Sigmoid colon (tissue), 7 donors: ENCODE results near the gene HS3ST6. TPM values are rescaled to one million over a fixed set of nuclear protein-coding genes. Genes with fewer than 3 reads are reported as not detected.
"Not testable (repeated sequence)": the region's sequence is repeated elsewhere in the genome, so short reads cannot be mapped to it uniquely, and the experiment has no call there.

Source experiments
- DNase-seq: peaks from one replicate; pipeline ENCODE4 v3.0.0-alpha.2; 2019
- H3K27ac ChIP-seq, 4 donors: fragments of 200-600 bp; sonication (generic); one replicate each; pipeline ENCODE4 v1.5.1; 2016 to 2019; ENCODE audit warnings: mild to moderate bottlenecking in 1 of 4
- H3K27me3 ChIP-seq, 3 donors: fragments of 200-600 bp; sonication (generic); one replicate each; pipeline ENCODE4 v1.5.1; 2019; ENCODE audit warnings: mild to moderate bottlenecking in 1 of 3
- H3K36me3 ChIP-seq, 4 donors: fragments of 200-600 bp; sonication (generic); one replicate each; pipeline ENCODE4 v1.5.1; 2016 to 2019
- H3K4me1 ChIP-seq, 4 donors: fragments of 200-600 bp; sonication (generic); one replicate each; pipeline ENCODE4 v1.5.1; 2017 to 2019
- H3K4me3 ChIP-seq, 4 donors: fragments of 200-600 bp; sonication (generic); one replicate each; pipeline ENCODE4 v1.5.1; 2017 to 2019; ENCODE audit warnings: mild to moderate bottlenecking in 2 of 4, moderate library complexity in 1 of 4
- H3K9me3 ChIP-seq, 4 donors: fragments of 200-600 bp in 3 of 4; sonication (generic) in 3 of 4; one replicate each; pipeline versions ENCODE4 v1.5.1 to v1.6.1; 2013 to 2019
- EP300 ChIP-seq, 4 donors: sonication (generic); formaldehyde crosslinking; IDR thresholded peaks; one replicate each; pipeline ENCODE4 v1.6.1; 2017; ENCODE audit warnings: antibody characterized with exemption in 4 of 4
- POLR2A ChIP-seq, 2 donors: fragments of 450-650 bp; IDR thresholded peaks; one replicate each; pipeline ENCODE4 v1.6.1; 2016; ENCODE audit warnings: antibody characterized with exemption in 2 of 2, mild to moderate bottlenecking in 2 of 2, moderate library complexity in 2 of 2
- POLR2AphosphoS5 ChIP-seq, 4 donors: sonication (generic); formaldehyde crosslinking; IDR thresholded peaks; one replicate each; pipeline ENCODE4 v1.6.1; 2017; ENCODE audit warnings: antibody characterized with exemption in 4 of 4
- WGBS, 2 donors: extraction: QIAGEN DNeasy Blood & Tissue Kit; methylation state at CpG; one replicate each; pipeline ENCODE4 v1.1.7; 2013; 5-methylcytosine and 5-hydroxymethylcytosine counted together
- intact Hi-C: fragments of 100-400 bp; cut with DNase I; formaldehyde crosslinking; loops from one replicate; pipeline ENCODE4 v1.15.1; 2023
- polyA plus RNA-seq, 3 donors: library from polyadenylated mRNA; stranded (reverse); fragments of 200-250 nt; gene quantifications; one replicate each; pipeline ENCODE4 v1.2.3, GENCODE V29; 2013
- total RNA-seq, 4 donors: library from RNA; depleted of rRNA; stranded (reverse); fragments of >200 nt; gene quantifications; one replicate each; pipeline ENCODE4 v1.1.0, GENCODE V29; 2016
- TF ChIP-seq, protein P1 (sequence below), 4 experiments: fragments of 450-650 bp in 3 of 4; fragments of 200-600 bp in 1 of 4; IDR thresholded peaks; one replicate each; pipeline ENCODE4 v1.5.1; 2016 to 2019; ENCODE audit warnings: antibody characterized with exemption in 4 of 4, mild to moderate bottlenecking in 3 of 4, moderate library complexity in 2 of 4
- donor health status: healthy with polysubstance abuse.
- donor health status: Bipolar disorder and iron deficiency.
- donor health status: healthy.

The HS3ST6 gene
- total and polyA plus RNA-seq, 7 donors = 0.09 to 6.0 TPM; not detected in 5

DNA sequence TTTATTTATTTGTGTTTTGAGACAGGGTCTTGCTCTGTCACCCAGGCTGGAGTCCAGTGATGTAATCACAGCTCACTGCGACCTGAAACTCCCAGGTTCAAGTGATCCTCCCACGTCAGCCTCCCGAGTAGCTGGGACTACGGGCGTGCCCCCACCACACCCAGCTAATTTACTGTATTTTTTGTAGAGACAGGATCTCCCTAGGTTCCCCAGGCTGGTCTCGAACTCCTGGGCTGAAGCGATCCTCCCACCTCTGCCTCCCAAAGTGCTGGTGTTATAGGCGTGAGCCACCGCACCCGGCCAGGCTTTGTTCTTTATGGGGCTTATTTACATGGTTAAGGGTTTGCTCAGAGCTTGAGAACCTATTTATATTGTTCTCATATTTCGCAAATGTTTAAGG lies 40.4 kb downstream of the HS3ST6 start:
- Histone ChIP-seq H3K4me3 (no peak overlapping the region), H3K27me3 (peaks cover 0 to 50% (median 30%) of the 10 kb centered on the region in 3 donors), H3K9me3 (no peaks in the 10 kb centered on the region), H3K4me1 (no peaks in the 10 kb centered on the region), H3K27ac (no peak overlapping the region), H3K36me3 (no peaks in the 10 kb centered on the region)
- TF ChIP-seq EP300 (IDR thresholded peaks at IDR 0.05) (no peak), POLR2A (IDR thresholded peaks at IDR 0.05) (no peak), POLR2AphosphoS5 (IDR thresholded peaks at IDR 0.05) (no peak)
- TF ChIP-seq, protein P1, sequence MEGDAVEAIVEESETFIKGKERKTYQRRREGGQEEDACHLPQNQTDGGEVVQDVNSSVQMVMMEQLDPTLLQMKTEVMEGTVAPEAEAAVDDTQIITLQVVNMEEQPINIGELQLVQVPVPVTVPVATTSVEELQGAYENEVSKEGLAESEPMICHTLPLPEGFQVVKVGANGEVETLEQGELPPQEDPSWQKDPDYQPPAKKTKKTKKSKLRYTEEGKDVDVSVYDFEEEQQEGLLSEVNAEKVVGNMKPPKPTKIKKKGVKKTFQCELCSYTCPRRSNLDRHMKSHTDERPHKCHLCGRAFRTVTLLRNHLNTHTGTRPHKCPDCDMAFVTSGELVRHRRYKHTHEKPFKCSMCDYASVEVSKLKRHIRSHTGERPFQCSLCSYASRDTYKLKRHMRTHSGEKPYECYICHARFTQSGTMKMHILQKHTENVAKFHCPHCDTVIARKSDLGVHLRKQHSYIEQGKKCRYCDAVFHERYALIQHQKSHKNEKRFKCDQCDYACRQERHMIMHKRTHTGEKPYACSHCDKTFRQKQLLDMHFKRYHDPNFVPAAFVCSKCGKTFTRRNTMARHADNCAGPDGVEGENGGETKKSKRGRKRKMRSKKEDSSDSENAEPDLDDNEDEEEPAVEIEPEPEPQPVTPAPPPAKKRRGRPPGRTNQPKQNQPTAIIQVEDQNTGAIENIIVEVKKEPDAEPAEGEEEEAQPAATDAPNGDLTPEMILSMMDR (IDR thresholded peaks at IDR 0.05) = no peak
- peak; percentile 29 for DNase-seq
- intact Hi-C loops = no loop called here
- 13 to 49% methylated on average over 11 of the region's 11 CpGs for WGBS, 2 donors

DNA sequence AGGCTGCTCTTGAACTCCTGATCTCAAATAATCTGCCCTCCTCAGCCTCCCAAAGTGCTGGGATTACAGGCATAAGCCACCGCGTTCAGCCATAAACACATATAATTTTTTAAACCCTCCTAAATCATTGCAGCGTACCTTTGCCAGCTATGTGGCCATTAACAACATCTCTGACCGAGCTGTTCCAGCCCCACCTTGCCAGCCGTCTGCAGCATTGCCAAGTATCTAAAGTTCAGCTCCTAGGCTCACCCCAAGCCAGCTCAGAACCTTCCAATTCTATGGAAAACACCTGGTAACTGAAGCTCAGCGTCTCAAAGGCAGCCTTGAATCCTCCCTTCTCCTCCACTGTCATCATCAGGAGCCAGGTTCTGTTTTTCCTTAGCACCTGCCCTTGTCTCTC lies 41.1 kb downstream of the HS3ST6 start:
- intact Hi-C loops = no loop called here
- peaks cover 0 to under 1% (median 0%) of the 10 kb centered on the region in 4 donors for H3K9me3 ChIP-seq
- 13 to 38% methylated on average over 6 of the region's 6 CpGs for WGBS, 2 donors
- peak; percentile 11 for DNase-seq
- no peak for TF ChIP-seq POLR2AphosphoS5 (IDR thresholded peaks at IDR 0.05)
- TF ChIP-seq, protein P1 (IDR thresholded peaks at IDR 0.05) = no peak
- no peak overlapping the region for H3K27ac ChIP-seq
- peaks cover 0 to 58% (median 37%) of the 10 kb centered on the region in 3 donors for H3K27me3 ChIP-seq
- no peak overlapping the region for H3K4me3 ChIP-seq
- no peaks in the 10 kb centered on the region for H3K36me3 ChIP-seq
- H3K4me1 ChIP-seq = peaks cover 0 to 5% (median 2%) of the 10 kb centered on the region in 4 donors

DNA sequence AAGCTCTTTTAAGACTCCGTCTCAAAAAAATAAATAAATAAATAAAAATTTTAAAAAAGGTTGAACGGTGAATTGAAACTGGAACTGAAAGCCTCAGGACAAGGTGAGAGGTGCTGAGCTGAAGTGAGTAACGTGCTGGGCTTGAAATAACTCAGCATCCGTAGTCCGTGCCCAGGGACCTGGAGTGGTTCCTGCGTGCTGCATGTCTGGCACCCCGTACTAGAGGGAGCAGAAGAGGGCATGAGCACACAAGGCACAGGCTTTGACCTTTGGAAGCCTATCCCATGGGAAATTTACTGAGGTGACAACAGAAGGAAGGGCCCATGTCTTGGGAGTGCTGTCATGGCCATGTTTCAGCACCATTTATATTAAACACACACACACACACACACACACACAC lies 41.7 kb downstream of the HS3ST6 start:
- DNase-seq = peak; percentile 20
- Histone ChIP-seq H3K4me3 (no peak overlapping the region), H3K4me1 (peaks cover 0 to 8% (median 3%) of the 10 kb centered on the region in 4 donors), H3K27me3 (peaks cover 3 to 62% (median 43%) of the 10 kb centered on the region in 3 donors), H3K27ac (no peak overlapping the region), H3K36me3 (no peaks in the 10 kb centered on the region), H3K9me3 (peaks cover 0 to 3% (median 0%) of the 10 kb centered on the region in 4 donors)
- 72% methylated on average over 7 of the region's 7 CpGs for WGBS, 2 donors
- TF ChIP-seq, protein P1 (IDR thresholded peaks at IDR 0.05) = no peak
- TF ChIP-seq POLR2A (IDR thresholded peaks at IDR 0.05) (no peak), POLR2AphosphoS5 (IDR thresholded peaks at IDR 0.05) (no peak), EP300 (IDR thresholded peaks at IDR 0.05) (no peak)
- intact Hi-C loops = no loop called here

DNA sequence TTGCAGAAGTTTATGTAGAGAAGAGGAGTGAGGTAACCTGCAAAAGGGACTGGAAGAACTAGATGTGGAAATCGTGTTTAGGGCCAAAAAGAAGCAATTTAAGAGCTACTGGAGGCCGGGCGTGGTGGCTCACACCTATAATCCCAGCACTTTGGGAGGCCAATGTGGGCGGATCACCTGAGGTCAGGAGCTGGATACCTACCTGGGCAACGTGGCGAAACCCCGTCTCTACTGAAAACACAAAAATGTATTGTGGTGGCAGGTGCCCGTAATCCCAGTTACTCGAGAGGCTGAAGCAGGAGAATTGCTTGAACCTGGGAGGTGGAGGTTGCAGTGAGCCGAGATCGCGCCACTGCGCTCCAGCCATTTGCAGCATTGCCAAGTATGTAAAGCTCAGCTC lies 42.1 kb downstream of the HS3ST6 start:
- H3K4me1 ChIP-seq, H3K27ac ChIP-seq, intact Hi-C loops, H3K9me3 ChIP-seq, H3K4me3 ChIP-seq, H3K36me3 ChIP-seq: not testable (repeated sequence)
- peaks cover 3 to 62% (median 43%) of the 10 kb centered on the region in 3 donors for H3K27me3 ChIP-seq
- DNase-seq = peak; percentile 8
- WGBS, 2 donors = 76 to 84% methylated on average over 13 of the region's 13 CpGs

DNA sequence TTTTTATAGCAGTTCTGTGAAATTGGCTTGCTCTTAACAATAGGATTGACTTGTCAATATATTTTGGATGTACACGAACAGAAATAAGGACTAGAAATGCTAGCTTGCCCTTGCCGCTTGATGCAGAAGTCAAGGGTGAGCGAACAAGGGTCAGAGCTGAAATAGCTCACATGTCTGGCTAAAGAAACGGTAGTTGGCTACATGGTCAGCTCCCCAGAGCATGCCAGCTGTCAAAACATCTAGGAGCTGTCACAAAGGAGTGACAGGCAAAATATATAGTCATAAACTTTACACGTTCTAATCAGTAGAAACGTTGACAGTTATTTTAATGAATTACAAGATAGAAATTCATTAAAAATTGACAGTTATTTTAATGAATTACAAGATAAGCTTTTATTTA lies 43.4 kb downstream of the HS3ST6 start:
- TF ChIP-seq POLR2A (IDR thresholded peaks at IDR 0.05) (no peak), POLR2AphosphoS5 (IDR thresholded peaks at IDR 0.05) (no peak), EP300 (IDR thresholded peaks at IDR 0.05) (no peak)
- TF ChIP-seq, protein P1 (IDR thresholded peaks at IDR 0.05) = no peak
- no peak for DNase-seq
- peaks cover 0 to 8% (median 3%) of the 10 kb centered on the region in 4 donors for H3K4me1 ChIP-seq
- WGBS, 2 donors = 52 to 59% methylated on average over 6 of the region's 6 CpGs
- H3K9me3 ChIP-seq = peaks cover 0 to 3% (median 0%) of the 10 kb centered on the region in 4 donors
- no peaks in the 10 kb centered on the region for H3K36me3 ChIP-seq
- no peak overlapping the region for H3K27ac ChIP-seq
- intact Hi-C loops = no loop called here
- H3K27me3 ChIP-seq = peaks cover 3 to 56% (median 42%) of the 10 kb centered on the region in 3 donors
- no peak overlapping the region for H3K4me3 ChIP-seq
